HG02642 (cell line): ENCODE data around the gene SAFB.
"Not testable (repeated sequence)": the region's sequence is repeated elsewhere in the genome, so short reads cannot be mapped to it uniquely, and the experiment has no call there.

Source experiments
- ATAC-seq: cut with Tn5 transposase; IDR thresholded peaks from one replicate; pipeline ENCODE4 v1.9.1; 2021; ENCODE audit warnings: mild to moderate bottlenecking; ENCODE audit not compliant: unreplicated experiment, poor library complexity

The SAFB gene

GRCh38 chr19:5694956-5695648 is 72.2 kb downstream of the SAFB start:
- ATAC-seq: no peak

GRCh38 chr19:5695649-5696195 is 72.8 kb downstream of the SAFB start:
- no peak for ATAC-seq

- no peak for ATAC-seq
These were observed 73.5 kb downstream of the SAFB start for GRCh38 chr19:5696196-5697021.

- no peak for ATAC-seq
These were observed 74.4 kb downstream of the SAFB start for GRCh38 chr19:5697022-5697889.

GRCh38 chr19:5697890-5698634 is 75.2 kb downstream of the SAFB start:
- ATAC-seq: no peak

- ATAC-seq: no peak
These were observed 75.9 kb downstream of the SAFB start for GRCh38 chr19:5698635-5699422.

- no peak for ATAC-seq
These were observed 77.7 kb downstream of the SAFB start for GRCh38 chr19:5700455-5701092.

GRCh38 chr19:5702053-5702410 is 79.1 kb downstream of the SAFB start:
- ATAC-seq: not testable (repeated sequence)

- ATAC-seq: no peak
These were observed 81.2 kb downstream of the SAFB start for GRCh38 chr19:5703819-5704818.

GRCh38 chr19:5705552-5705951 is 82.7 kb downstream of the SAFB start:
- ATAC-seq: no peak

- no peak for ATAC-seq
These were observed 84.1 kb downstream of the SAFB start for GRCh38 chr19:5706876-5707573.

- no peak for ATAC-seq
These were observed 85.0 kb downstream of the SAFB start for GRCh38 chr19:5707576-5708575.

GRCh38 chr19:5711025-5711424 is 88.1 kb downstream of the SAFB start:
- no peak for ATAC-seq

- no peak for ATAC-seq
These were observed 88.9 kb downstream of the SAFB start for GRCh38 chr19:5711713-5712161.

GRCh38 chr19:5713228-5713627 is 90.3 kb downstream of the SAFB start:
- no peak for ATAC-seq

- ATAC-seq: no peak
These were observed 91.9 kb downstream of the SAFB start for GRCh38 chr19:5714816-5715215.
